ENCODE measurements around the gene LMAN2.

- TF ChIP-seq CTCF (IDR thresholded peaks at IDR 0.05) (no peak), POLR2A (IDR thresholded peaks at IDR 0.05) (no peak)
Measured at GRCh38 chr5:177385720-177386119, 34.3 kb upstream of the LMAN2 start.

Data from transverse colon (tissue), 3 donors.